Measurements from ENCODE around the gene RPL23.

RPL23 gene

DNA sequence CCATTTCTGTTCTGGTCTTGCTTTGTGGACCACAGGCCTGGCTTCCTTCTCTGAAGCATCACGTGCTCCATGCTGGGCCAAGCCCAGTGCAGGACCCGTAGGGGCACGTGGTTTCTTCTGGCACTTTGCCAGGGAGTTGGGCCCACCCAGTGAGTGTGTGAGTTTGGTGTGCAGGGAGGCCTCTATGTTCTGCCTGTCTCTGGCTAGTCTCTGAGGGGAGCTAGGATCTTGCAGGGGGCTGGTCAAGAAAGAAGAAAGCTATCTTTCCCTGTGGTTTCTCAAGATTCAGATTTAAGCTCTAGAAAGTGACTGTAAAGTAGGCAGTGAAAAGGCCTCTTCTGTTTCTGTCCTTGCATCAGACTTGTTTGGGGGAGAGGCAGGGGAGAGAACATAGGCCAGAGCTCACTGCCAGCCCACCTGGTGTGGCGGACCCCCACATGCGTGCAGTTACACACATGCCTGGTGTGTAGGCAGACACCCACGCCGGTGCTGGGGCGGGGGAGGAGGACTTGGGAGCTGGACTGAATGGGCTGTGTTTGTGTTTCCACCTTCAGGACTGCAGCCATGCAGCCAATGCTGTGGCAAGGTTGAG, 28.2 kb upstream of the RPL23 start:
- TF ChIP-seq, protein P1, sequence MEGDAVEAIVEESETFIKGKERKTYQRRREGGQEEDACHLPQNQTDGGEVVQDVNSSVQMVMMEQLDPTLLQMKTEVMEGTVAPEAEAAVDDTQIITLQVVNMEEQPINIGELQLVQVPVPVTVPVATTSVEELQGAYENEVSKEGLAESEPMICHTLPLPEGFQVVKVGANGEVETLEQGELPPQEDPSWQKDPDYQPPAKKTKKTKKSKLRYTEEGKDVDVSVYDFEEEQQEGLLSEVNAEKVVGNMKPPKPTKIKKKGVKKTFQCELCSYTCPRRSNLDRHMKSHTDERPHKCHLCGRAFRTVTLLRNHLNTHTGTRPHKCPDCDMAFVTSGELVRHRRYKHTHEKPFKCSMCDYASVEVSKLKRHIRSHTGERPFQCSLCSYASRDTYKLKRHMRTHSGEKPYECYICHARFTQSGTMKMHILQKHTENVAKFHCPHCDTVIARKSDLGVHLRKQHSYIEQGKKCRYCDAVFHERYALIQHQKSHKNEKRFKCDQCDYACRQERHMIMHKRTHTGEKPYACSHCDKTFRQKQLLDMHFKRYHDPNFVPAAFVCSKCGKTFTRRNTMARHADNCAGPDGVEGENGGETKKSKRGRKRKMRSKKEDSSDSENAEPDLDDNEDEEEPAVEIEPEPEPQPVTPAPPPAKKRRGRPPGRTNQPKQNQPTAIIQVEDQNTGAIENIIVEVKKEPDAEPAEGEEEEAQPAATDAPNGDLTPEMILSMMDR (IDR thresholded peaks at IDR 0.05), result no peak

DNA sequence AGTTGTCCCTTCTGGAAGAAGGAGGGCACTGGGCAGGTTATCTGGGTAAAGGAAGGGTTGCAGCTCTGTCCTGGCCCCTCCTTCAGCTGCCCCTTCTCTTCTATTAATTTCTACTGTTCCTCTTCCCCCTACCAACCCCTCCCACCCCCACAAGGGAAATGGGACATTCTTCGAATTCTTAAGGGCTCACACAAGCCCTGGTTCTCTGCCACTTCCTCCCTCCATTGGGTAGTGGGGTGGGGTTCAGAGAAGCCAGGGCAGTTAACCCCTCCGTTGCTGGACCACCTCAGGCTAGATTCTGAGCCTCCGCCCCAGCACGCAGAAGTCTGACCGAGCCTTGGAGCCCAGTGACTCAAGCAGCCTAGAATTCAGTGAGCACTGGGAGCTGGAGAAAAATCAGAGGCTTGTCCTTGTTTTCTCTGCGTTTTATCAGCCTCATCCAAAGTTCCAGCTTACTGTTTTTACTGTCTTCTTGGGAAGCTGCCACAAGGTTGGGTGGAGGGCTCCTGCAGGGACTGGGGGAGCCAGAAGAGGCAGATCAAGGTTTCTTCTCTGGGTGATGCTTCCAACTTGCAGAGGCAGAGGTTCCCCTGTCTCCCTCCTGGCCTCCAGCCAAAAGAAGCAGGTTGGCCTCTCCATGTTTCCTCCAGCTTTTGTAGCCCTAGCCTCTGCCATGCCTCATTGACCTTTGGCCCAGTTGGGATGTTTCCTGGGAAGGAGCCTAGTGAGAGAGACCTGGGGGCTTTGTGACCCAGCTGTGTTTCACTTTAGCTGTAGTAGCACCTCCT, 26.6 kb upstream of the RPL23 start:
- Histone ChIP-seq H3K4me1 (peaks cover 20% of the 10 kb centered on the region), H3K79me2 (peaks cover 31% of the 10 kb centered on the region), H3K9ac (no peak overlapping the region), H3K27ac (peak overlapping the region; percentile 13), H3K4me3 (ENCODE audit: low read depth, low read length) (peak overlapping the region; percentile 11), H3K36me3 (ENCODE audit: control insufficient read depth, insufficient read depth, low read length) (no peaks in the 10 kb centered on the region), H2AFZ (no peak overlapping the region), H3K9me3 (ENCODE audit: control insufficient read depth, low read length) (no peaks in the 10 kb centered on the region), H3K4me2 (ENCODE audit: low read length) (peak overlapping the region; percentile 21), H3K27me3 (ENCODE audit: control insufficient read depth, insufficient read depth, low read length) (no peaks in the 10 kb centered on the region)
- TF ChIP-seq, protein P1 (IDR thresholded peaks at IDR 0.05), result no peak

More for the DNA sequence above, 28.2 kb upstream of the RPL23 start:
- Histone ChIP-seq H2AFZ (no peak overlapping the region), H3K4me3 (ENCODE audit: low read depth, low read length) (no peak overlapping the region), H3K27me3 (ENCODE audit: control insufficient read depth, insufficient read depth, low read length) (no peaks in the 10 kb centered on the region), H3K36me3 (ENCODE audit: control insufficient read depth, insufficient read depth, low read length) (no peaks in the 10 kb centered on the region), H3K9ac (no peak overlapping the region), H3K79me2 (peaks cover 43% of the 10 kb centered on the region), H3K4me1 (peaks cover 25% of the 10 kb centered on the region), H3K27ac (no peak overlapping the region), H3K9me3 (ENCODE audit: control insufficient read depth, low read length) (no peaks in the 10 kb centered on the region), H3K4me2 (ENCODE audit: low read length) (no peak overlapping the region)

DNA sequence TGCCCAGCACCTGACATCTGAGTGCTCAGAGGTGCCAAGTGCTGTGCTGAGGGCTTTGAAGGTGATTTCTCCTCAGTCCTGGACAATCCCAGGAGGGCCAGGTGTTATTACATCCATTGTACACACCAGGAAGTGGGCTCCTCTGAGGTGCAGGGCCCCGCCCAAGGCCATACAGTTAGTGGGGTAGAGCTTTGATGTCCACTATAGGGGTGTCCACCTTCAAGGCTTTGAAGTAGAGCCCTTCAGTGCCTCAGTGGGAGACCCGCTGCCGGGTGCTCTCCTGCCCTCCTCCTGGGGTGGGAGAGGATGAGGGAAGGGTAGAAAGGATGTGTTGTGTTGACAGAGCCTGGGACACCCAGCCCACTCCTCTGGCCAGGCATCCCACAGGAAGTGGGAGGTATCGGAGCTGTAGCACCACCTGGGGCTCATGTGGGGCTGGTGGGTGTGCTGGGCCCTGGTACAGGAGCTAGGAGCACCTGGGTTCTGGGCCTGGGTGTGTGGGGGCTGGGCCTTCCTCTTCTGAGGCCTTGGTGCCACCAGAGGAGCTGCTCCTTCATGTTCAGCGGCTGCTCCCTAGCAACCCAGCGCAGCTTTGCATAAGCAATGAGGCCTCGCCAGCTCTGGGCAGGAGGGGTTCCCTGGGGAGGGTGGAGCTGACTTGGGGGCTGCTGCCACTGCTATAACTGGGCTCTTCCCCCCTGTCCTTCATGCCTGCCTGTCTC, 23.8 kb upstream of the RPL23 start:
- Histone ChIP-seq H3K4me3 (ENCODE audit: low read depth, low read length) (no peak overlapping the region), H3K9me3 (ENCODE audit: control insufficient read depth, low read length) (no peaks in the 10 kb centered on the region), H3K9ac (no peak overlapping the region), H3K4me1 (peaks cover 28% of the 10 kb centered on the region), H3K79me2 (peaks cover 28% of the 10 kb centered on the region), H3K27me3 (ENCODE audit: control insufficient read depth, insufficient read depth, low read length) (no peaks in the 10 kb centered on the region), H3K36me3 (ENCODE audit: control insufficient read depth, insufficient read depth, low read length) (no peaks in the 10 kb centered on the region), H3K27ac (no peak overlapping the region), H2AFZ (no peak overlapping the region), H3K4me2 (ENCODE audit: low read length) (no peak overlapping the region)
- TF ChIP-seq, protein P1 (IDR thresholded peaks at IDR 0.05), result no peak

DNA sequence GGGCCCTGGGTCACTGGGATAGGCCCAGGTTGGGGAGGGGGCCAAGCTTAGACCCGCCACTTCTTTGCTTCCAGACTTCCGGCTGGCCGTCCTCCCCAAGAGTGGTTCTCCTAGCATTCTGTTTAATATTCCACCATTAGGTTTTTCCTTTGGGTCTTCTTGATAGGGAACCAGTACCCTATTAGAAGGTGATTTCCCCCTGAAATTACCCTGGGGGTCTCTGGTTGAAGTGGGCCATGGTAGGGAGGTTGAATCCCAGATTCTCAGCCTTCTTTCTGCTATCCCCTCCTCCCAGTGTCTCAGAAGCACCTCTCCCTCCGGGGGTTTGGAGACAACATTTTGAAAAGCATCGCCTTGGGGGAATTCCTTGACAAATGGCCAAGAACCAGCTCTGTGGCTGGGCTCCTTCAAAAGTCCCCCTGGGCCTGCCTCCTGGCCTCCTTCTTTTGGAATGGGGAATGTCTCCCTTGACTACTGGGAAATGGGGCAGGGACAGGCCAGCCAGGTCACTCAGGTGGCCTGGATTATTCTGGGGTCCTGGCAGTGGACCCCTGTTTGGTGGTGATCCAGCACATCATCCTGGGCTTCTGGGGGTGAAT, 22.1 kb upstream of the RPL23 start:
- no peak overlapping the region for H3K27ac ChIP-seq
- no peak overlapping the region for H3K9ac ChIP-seq
- no peak overlapping the region for H3K4me3 ChIP-seq (ENCODE audit: low read depth, low read length)
- H3K36me3 ChIP-seq (ENCODE audit: control insufficient read depth, insufficient read depth, low read length), result no peaks in the 10 kb centered on the region
- no peaks in the 10 kb centered on the region for H3K9me3 ChIP-seq (ENCODE audit: control insufficient read depth, low read length)
- H3K27me3 ChIP-seq (ENCODE audit: control insufficient read depth, insufficient read depth, low read length), result no peaks in the 10 kb centered on the region
- no peak overlapping the region for H3K4me2 ChIP-seq (ENCODE audit: low read length)
- TF ChIP-seq, protein P1 (IDR thresholded peaks at IDR 0.05), result no peak
- H3K4me1 ChIP-seq, result peaks cover 27% of the 10 kb centered on the region
- H2AFZ ChIP-seq, result no peak overlapping the region
- H3K79me2 ChIP-seq, result peaks cover 19% of the 10 kb centered on the region
